Nephron (organoid): ENCODE measurements around the gene TMPRSS13.
"Not testable (repeated sequence)": the region's sequence is repeated elsewhere in the genome, so short reads cannot be mapped to it uniquely, and the experiment has no call there.

Source experiments
- H3K27ac Mint-ChIP-seq, 3 experiments: 2 replicates each; pipeline ENCODE4 v1.8.0; 2020; ENCODE audit warnings: mixed read lengths in 3 of 3, mild to moderate bottlenecking in 2 of 3, moderate library complexity in 1 of 3
- H3K27me3 Mint-ChIP-seq: 2 replicates; pipeline ENCODE4 v1.8.0; 2021; ENCODE audit warnings: low read depth, mild to moderate bottlenecking, moderate library complexity, mixed read lengths
- H3K36me3 Mint-ChIP-seq: 2 replicates; pipeline ENCODE4 v1.8.0; 2020; ENCODE audit warnings: low read depth, mixed read lengths
- H3K4me1 Mint-ChIP-seq: 2 replicates; pipeline ENCODE4 v1.8.0; 2020; ENCODE audit warnings: mixed read lengths
- H3K4me3 Mint-ChIP-seq, 3 experiments: 2 replicates each; pipeline ENCODE4 v1.8.0; 2020; ENCODE audit warnings: mild to moderate bottlenecking in 3 of 3, mixed read lengths in 3 of 3, moderate library complexity in 2 of 3
- H3K9me3 Mint-ChIP-seq: 2 replicates; pipeline ENCODE4 v1.8.0; 2020; ENCODE audit warnings: mixed read lengths
- CTCF ChIP-seq, 3 experiments: fragments of 200-600 bp; sonication (generic); IDR thresholded peaks; one replicate each; pipeline ENCODE4 v1.5.0; 2021; ENCODE audit warnings: antibody characterized with exemption in 3 of 3; ENCODE audit not compliant: unreplicated experiment in 3 of 3

Gene TMPRSS13

DNA sequence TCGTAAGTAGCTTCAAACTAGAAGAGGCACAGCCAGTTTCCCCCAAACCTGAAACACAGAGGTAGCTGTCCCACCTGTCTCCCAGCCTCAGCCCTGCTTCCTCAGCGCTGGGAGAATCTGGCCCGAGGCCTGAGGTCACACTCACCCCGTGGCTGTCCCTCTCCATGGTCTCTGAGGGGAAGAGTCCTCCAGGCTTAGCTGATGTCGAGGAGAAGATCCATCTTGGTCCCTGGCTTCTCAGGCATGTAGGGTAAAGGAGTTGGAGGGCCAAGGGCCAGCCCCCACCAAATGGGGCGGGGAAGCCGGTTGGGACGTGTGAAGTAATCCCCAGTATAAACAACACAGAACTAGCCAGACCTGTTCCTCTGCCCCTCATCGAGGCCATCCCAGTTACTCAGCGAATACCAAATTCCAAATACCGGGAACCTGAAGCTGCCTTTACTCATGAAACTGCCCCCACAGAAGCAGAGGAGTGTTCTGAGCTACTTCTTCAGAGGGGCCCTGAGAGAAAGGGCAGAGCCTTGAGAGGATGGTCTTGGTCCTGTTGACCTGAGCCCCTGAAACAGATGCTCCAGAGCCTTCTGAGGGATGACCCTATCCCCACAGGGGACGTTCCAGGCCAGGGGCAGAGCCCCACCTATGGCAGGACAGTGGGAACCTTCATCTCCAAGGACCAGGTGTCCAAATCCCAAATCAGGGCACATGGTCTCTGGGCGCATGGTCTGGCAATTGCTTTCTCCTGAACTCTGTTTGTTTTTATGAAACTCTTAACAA, at the start of gene TMPRSS13:
TSS of gene TMPRSS13 (minus strand) at position 261 of the 774 bp plus-strand sequence. CDS start at position 166, 95 bp downstream.
- TF ChIP-seq CTCF (IDR thresholded peaks at IDR 0.05; ENCODE audit: unreplicated experiment in 3 of 3): no peak
- H3K27me3 Mint-ChIP-seq: peaks cover 34% of the 10 kb centered on the region
- H3K4me1 Mint-ChIP-seq: peaks cover 27% of the 10 kb centered on the region
- H3K27ac Mint-ChIP-seq: peak within 1 kb of the TSS in 2 of 3 experiments; percentile 48 to 66
- no peak within 1 kb of the TSS for H3K4me3 Mint-ChIP-seq
- no peaks in the 10 kb centered on the region for H3K9me3 Mint-ChIP-seq
- H3K36me3 Mint-ChIP-seq: no peaks in the 10 kb centered on the region

GRCh38 chr11:117978991-117979390, 49.8 kb upstream of the TMPRSS13 start:
- Mint-ChIP-seq H3K9me3 (no peaks in the 10 kb centered on the region), H3K4me1 (no peaks in the 10 kb centered on the region), H3K4me3 (no peak overlapping the region), H3K27me3 (peaks cover 35% of the 10 kb centered on the region), H3K27ac (no peak overlapping the region), H3K36me3 (no peaks in the 10 kb centered on the region)
- TF ChIP-seq CTCF (IDR thresholded peaks at IDR 0.05; ENCODE audit: unreplicated experiment in 3 of 3): no peak

- not testable (repeated sequence) for H3K9me3 Mint-ChIP-seq, H3K4me1 Mint-ChIP-seq, H3K36me3 Mint-ChIP-seq, H3K27ac Mint-ChIP-seq, H3K4me3 Mint-ChIP-seq
- H3K27me3 Mint-ChIP-seq: peaks cover 29% of the 10 kb centered on the region
Observed at GRCh38 chr11:117978291-117978910, 49.2 kb upstream of the TMPRSS13 start.

- H3K36me3 Mint-ChIP-seq, H3K4me3 Mint-ChIP-seq, H3K9me3 Mint-ChIP-seq, H3K27ac Mint-ChIP-seq, H3K4me1 Mint-ChIP-seq: not testable (repeated sequence)
- peaks cover 23% of the 10 kb centered on the region for H3K27me3 Mint-ChIP-seq
Observed at GRCh38 chr11:117977612-117978264, 48.5 kb upstream of the TMPRSS13 start.

GRCh38 chr11:117977029-117977428, 47.8 kb upstream of the TMPRSS13 start:
- no peaks in the 10 kb centered on the region for H3K36me3 Mint-ChIP-seq
- no peak overlapping the region for H3K27ac Mint-ChIP-seq
- H3K27me3 Mint-ChIP-seq: peaks cover 21% of the 10 kb centered on the region
- peaks cover 6% of the 10 kb centered on the region for H3K4me1 Mint-ChIP-seq
- H3K4me3 Mint-ChIP-seq: no peak overlapping the region
- no peak for TF ChIP-seq CTCF (IDR thresholded peaks at IDR 0.05; ENCODE audit: unreplicated experiment in 3 of 3)
- no peaks in the 10 kb centered on the region for H3K9me3 Mint-ChIP-seq

DNA sequence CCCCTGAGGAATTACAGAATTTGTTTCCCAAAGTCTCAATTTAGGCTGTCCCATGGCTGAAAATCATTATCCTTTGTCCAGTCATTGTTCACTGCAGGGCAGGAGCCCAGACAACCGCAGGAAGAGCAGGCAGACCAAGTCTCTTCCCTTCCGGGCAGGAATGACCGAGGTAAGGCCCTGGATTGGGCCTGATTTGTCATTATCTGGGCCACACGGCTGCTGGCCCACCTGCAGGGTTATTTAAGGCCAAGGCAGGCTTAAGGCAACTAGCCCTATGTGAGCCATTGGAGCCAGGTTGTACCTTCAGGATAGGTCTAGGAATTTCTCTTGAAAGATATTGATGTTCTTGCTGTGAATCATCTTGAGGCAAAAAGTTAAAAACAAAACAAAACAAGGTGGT, 47.2 kb upstream of the TMPRSS13 start:
- no peak for TF ChIP-seq CTCF (IDR thresholded peaks at IDR 0.05; ENCODE audit: unreplicated experiment in 3 of 3)
- H3K4me3 Mint-ChIP-seq: no peak overlapping the region
- H3K36me3 Mint-ChIP-seq: no peaks in the 10 kb centered on the region
- H3K27me3 Mint-ChIP-seq: peaks cover 22% of the 10 kb centered on the region
- H3K4me1 Mint-ChIP-seq: peaks cover 6% of the 10 kb centered on the region
- H3K9me3 Mint-ChIP-seq: no peaks in the 10 kb centered on the region
- H3K27ac Mint-ChIP-seq: no peak overlapping the region
